ENCODE data around the gene LRRN2.

DNA sequence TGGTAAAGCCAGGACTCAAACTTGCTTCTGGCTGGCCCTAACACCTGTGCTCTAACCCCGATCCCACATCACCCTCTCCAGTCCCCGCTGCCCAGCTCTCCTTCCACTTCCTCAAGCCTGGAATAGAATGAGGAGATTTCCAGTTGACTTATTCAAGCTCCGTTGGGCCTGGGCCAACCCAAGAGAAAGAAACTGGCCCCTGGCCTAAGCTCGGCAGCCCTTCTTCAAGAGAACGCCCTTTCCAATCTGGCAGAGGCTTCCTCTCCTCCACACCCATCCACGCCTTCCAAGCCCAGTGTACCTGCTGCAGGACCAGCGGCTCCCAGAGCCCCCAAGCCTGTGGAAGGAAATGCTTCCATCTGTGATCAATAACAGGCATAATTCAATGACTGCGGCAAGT, 51.9 kb downstream of the LRRN2 start:
- TF ChIP-seq, protein P1, sequence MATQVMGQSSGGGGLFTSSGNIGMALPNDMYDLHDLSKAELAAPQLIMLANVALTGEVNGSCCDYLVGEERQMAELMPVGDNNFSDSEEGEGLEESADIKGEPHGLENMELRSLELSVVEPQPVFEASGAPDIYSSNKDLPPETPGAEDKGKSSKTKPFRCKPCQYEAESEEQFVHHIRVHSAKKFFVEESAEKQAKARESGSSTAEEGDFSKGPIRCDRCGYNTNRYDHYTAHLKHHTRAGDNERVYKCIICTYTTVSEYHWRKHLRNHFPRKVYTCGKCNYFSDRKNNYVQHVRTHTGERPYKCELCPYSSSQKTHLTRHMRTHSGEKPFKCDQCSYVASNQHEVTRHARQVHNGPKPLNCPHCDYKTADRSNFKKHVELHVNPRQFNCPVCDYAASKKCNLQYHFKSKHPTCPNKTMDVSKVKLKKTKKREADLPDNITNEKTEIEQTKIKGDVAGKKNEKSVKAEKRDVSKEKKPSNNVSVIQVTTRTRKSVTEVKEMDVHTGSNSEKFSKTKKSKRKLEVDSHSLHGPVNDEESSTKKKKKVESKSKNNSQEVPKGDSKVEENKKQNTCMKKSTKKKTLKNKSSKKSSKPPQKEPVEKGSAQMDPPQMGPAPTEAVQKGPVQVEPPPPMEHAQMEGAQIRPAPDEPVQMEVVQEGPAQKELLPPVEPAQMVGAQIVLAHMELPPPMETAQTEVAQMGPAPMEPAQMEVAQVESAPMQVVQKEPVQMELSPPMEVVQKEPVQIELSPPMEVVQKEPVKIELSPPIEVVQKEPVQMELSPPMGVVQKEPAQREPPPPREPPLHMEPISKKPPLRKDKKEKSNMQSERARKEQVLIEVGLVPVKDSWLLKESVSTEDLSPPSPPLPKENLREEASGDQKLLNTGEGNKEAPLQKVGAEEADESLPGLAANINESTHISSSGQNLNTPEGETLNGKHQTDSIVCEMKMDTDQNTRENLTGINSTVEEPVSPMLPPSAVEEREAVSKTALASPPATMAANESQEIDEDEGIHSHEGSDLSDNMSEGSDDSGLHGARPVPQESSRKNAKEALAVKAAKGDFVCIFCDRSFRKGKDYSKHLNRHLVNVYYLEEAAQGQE (IDR thresholded peaks at IDR 0.05; ENCODE audit: unreplicated experiment): no peak
- TF ChIP-seq, protein P2, sequence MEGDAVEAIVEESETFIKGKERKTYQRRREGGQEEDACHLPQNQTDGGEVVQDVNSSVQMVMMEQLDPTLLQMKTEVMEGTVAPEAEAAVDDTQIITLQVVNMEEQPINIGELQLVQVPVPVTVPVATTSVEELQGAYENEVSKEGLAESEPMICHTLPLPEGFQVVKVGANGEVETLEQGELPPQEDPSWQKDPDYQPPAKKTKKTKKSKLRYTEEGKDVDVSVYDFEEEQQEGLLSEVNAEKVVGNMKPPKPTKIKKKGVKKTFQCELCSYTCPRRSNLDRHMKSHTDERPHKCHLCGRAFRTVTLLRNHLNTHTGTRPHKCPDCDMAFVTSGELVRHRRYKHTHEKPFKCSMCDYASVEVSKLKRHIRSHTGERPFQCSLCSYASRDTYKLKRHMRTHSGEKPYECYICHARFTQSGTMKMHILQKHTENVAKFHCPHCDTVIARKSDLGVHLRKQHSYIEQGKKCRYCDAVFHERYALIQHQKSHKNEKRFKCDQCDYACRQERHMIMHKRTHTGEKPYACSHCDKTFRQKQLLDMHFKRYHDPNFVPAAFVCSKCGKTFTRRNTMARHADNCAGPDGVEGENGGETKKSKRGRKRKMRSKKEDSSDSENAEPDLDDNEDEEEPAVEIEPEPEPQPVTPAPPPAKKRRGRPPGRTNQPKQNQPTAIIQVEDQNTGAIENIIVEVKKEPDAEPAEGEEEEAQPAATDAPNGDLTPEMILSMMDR (conservative IDR thresholded peaks at IDR 0.05; ENCODE audit: low read depth in 2 of 2): no peak
- TF ChIP-seq POLR2AphosphoS5 (IDR thresholded peaks at IDR 0.05; ENCODE audit: low read depth) (no peak), EZH2 (IDR thresholded peaks at IDR 0.05; ENCODE audit: low read depth, unreplicated experiment) (no peak), EZH2phosphoT487 (IDR thresholded peaks at IDR 0.05; ENCODE audit: unreplicated experiment) (no peak), ZNF331 (CRISPR knock-in tag; IDR thresholded peaks at IDR 0.05; ENCODE audit: low read depth) (no peak), STAT1 (IDR thresholded peaks at IDR 0.05; ENCODE audit: unreplicated experiment) (no peak), CREB1 (CRISPR knock-in tag; IDR thresholded peaks at IDR 0.05; ENCODE audit: low read depth) (no peak), ZNF114 (CRISPR knock-in tag; IDR thresholded peaks at IDR 0.05) (no peak), JUNB (IDR thresholded peaks at IDR 0.05; ENCODE audit: unreplicated experiment) (no peak), NANOG (IDR thresholded peaks at IDR 0.05; ENCODE audit: borderline replicate concordance) (no peak)
- TF ChIP-seq, protein P3, sequence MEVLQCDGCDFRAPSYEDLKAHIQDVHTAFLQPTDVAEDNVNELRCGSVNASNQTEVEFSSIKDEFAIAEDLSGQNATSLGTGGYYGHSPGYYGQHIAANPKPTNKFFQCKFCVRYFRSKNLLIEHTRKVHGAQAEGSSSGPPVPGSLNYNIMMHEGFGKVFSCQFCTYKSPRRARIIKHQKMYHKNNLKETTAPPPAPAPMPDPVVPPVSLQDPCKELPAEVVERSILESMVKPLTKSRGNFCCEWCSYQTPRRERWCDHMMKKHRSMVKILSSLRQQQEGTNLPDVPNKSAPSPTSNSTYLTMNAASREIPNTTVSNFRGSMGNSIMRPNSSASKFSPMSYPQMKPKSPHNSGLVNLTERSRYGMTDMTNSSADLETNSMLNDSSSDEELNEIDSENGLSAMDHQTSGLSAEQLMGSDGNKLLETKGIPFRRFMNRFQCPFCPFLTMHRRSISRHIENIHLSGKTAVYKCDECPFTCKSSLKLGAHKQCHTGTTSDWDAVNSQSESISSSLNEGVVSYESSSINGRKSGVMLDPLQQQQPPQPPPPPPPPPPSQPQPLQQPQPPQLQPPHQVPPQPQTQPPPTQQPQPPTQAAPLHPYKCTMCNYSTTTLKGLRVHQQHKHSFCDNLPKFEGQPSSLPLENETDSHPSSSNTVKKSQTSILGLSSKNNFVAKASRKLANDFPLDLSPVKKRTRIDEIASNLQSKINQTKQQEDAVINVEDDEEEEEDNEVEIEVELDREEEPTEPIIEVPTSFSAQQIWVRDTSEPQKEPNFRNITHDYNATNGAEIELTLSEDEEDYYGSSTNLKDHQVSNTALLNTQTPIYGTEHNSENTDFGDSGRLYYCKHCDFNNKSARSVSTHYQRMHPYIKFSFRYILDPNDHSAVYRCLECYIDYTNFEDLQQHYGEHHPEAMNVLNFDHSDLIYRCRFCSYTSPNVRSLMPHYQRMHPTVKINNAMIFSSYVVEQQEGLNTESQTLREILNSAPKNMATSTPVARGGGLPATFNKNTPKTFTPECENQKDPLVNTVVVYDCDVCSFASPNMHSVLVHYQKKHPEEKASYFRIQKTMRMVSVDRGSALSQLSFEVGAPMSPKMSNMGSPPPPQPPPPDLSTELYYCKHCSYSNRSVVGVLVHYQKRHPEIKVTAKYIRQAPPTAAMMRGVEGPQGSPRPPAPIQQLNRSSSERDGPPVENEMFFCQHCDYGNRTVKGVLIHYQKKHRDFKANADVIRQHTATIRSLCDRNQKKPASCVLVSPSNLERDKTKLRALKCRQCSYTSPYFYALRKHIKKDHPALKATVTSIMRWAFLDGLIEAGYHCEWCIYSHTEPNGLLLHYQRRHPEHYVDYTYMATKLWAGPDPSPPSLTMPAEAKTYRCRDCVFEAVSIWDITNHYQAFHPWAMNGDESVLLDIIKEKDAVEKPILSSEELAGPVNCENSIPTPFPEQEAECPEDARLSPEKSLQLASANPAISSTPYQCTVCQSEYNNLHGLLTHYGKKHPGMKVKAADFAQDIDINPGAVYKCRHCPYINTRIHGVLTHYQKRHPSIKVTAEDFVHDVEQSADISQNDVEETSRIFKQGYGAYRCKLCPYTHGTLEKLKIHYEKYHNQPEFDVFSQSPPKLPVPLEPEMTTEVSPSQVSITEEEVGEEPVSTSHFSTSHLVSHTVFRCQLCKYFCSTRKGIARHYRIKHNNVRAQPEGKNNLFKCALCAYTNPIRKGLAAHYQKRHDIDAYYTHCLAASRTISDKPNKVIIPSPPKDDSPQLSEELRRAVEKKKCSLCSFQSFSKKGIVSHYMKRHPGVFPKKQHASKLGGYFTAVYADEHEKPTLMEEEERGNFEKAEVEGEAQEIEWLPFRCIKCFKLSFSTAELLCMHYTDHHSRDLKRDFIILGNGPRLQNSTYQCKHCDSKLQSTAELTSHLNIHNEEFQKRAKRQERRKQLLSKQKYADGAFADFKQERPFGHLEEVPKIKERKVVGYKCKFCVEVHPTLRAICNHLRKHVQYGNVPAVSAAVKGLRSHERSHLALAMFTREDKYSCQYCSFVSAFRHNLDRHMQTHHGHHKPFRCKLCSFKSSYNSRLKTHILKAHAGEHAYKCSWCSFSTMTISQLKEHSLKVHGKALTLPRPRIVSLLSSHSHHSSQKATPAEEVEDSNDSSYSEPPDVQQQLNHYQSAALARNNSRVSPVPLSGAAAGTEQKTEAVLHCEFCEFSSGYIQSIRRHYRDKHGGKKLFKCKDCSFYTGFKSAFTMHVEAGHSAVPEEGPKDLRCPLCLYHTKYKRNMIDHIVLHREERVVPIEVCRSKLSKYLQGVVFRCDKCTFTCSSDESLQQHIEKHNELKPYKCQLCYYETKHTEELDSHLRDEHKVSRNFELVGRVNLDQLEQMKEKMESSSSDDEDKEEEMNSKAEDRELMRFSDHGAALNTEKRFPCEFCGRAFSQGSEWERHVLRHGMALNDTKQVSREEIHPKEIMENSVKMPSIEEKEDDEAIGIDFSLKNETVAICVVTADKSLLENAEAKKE (CRISPR knock-in tag; IDR thresholded peaks at IDR 0.05): no peak
- TF ChIP-seq, protein P4, sequence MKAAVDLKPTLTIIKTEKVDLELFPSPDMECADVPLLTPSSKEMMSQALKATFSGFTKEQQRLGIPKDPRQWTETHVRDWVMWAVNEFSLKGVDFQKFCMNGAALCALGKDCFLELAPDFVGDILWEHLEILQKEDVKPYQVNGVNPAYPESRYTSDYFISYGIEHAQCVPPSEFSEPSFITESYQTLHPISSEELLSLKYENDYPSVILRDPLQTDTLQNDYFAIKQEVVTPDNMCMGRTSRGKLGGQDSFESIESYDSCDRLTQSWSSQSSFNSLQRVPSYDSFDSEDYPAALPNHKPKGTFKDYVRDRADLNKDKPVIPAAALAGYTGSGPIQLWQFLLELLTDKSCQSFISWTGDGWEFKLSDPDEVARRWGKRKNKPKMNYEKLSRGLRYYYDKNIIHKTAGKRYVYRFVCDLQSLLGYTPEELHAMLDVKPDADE (IDR thresholded peaks at IDR 0.05): no peak

Measured in GM23338 (cell line).